ENCODE measurements around the gene PPY.

The PPY gene

DNA sequence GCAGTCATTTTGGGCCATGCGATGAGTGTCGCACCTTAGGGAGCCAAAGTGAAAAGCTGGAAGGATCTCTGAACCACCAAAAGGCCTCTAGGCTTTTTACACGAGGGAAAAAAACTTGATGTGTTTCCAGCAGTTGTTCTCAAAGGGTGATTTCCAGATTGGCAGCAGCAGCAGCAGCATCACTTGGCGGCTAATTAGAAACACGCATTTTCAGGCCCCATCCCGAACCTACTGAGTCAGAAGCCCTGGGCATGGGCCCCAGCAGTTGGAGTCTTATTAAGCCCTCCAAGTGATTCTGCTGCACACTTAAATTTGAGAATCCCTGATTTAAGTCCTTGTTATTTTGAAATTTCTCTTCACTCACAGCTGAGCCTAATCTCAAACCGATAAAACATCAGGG is 36.7 kb upstream of the PPY start:
- TF ChIP-seq TAF1 (IDR thresholded peaks at IDR 0.05; ENCODE audit: borderline replicate concordance, insufficient read depth, low read length) = no peak
- no peak for TF ChIP-seq POLR2AphosphoS5 (IDR thresholded peaks at IDR 0.05; ENCODE audit: low read depth, low read length)
- no peak for TF ChIP-seq FOXP2 (optimal IDR thresholded peaks at IDR 0.05; ENCODE audit: borderline replicate concordance, extremely low read depth, extremely low read length, insufficient read depth)
- TF ChIP-seq, protein P1, sequence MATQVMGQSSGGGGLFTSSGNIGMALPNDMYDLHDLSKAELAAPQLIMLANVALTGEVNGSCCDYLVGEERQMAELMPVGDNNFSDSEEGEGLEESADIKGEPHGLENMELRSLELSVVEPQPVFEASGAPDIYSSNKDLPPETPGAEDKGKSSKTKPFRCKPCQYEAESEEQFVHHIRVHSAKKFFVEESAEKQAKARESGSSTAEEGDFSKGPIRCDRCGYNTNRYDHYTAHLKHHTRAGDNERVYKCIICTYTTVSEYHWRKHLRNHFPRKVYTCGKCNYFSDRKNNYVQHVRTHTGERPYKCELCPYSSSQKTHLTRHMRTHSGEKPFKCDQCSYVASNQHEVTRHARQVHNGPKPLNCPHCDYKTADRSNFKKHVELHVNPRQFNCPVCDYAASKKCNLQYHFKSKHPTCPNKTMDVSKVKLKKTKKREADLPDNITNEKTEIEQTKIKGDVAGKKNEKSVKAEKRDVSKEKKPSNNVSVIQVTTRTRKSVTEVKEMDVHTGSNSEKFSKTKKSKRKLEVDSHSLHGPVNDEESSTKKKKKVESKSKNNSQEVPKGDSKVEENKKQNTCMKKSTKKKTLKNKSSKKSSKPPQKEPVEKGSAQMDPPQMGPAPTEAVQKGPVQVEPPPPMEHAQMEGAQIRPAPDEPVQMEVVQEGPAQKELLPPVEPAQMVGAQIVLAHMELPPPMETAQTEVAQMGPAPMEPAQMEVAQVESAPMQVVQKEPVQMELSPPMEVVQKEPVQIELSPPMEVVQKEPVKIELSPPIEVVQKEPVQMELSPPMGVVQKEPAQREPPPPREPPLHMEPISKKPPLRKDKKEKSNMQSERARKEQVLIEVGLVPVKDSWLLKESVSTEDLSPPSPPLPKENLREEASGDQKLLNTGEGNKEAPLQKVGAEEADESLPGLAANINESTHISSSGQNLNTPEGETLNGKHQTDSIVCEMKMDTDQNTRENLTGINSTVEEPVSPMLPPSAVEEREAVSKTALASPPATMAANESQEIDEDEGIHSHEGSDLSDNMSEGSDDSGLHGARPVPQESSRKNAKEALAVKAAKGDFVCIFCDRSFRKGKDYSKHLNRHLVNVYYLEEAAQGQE (IDR thresholded peaks at IDR 0.05; ENCODE audit: insufficient read depth in 1 of 2, low read depth in 2 of 2, low read length in 2 of 2) = no peak
- TF ChIP-seq SIN3A (IDR thresholded peaks at IDR 0.05; ENCODE audit: borderline replicate concordance, insufficient read depth, low read length) = no peak

DNA sequence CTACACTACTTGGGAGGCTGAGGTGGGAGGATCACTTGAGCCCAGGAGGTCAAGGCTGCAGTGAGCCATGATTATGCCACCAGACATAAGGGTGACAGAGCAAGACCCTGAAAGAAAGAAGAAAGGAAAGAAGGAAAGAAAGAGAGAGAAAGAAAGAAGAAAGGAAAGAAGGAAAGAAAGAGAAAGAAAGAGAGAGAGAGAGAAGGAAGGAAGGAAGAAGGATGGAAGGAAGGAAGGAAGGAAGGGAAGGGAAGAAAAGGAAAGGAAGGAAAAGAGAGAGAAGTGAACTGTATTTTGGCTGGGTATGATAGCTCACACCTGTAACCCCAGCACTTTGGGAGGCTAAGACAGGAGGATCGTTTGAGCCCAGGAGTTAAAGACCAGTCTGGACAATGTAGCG is 35.8 kb upstream of the PPY start:
- TF ChIP-seq POLR2AphosphoS5 (IDR thresholded peaks at IDR 0.05; ENCODE audit: low read depth, low read length) (no peak), FOXP2 (optimal IDR thresholded peaks at IDR 0.05; ENCODE audit: borderline replicate concordance, extremely low read depth, extremely low read length, insufficient read depth) (no peak), TAF1 (IDR thresholded peaks at IDR 0.05; ENCODE audit: borderline replicate concordance, insufficient read depth, low read length) (no peak), SIN3A (IDR thresholded peaks at IDR 0.05; ENCODE audit: borderline replicate concordance, insufficient read depth, low read length) (no peak)
- TF ChIP-seq, protein P1 (IDR thresholded peaks at IDR 0.05; ENCODE audit: insufficient read depth in 1 of 2, low read depth in 2 of 2, low read length in 2 of 2) = no peak

GRCh38 chr17:43976963-43977837 is 34.9 kb upstream of the PPY start:
- no peak for TF ChIP-seq TAF1 (IDR thresholded peaks at IDR 0.05; ENCODE audit: borderline replicate concordance, insufficient read depth, low read length)
- no peak for TF ChIP-seq FOXP2 (optimal IDR thresholded peaks at IDR 0.05; ENCODE audit: borderline replicate concordance, extremely low read depth, extremely low read length, insufficient read depth)
- no peak for TF ChIP-seq SIN3A (IDR thresholded peaks at IDR 0.05; ENCODE audit: borderline replicate concordance, insufficient read depth, low read length)
- TF ChIP-seq POLR2AphosphoS5 (IDR thresholded peaks at IDR 0.05; ENCODE audit: low read depth, low read length) = no peak
- TF ChIP-seq, protein P1 (IDR thresholded peaks at IDR 0.05; ENCODE audit: insufficient read depth in 1 of 2, low read depth in 2 of 2, low read length in 2 of 2) = no peak

GRCh38 chr17:43975898-43976297 is 33.6 kb upstream of the PPY start:
- TF ChIP-seq, protein P1 (IDR thresholded peaks at IDR 0.05; ENCODE audit: insufficient read depth in 1 of 2, low read depth in 2 of 2, low read length in 2 of 2) = no peak
- no peak for TF ChIP-seq POLR2AphosphoS5 (IDR thresholded peaks at IDR 0.05; ENCODE audit: low read depth, low read length)
- no peak for TF ChIP-seq TAF1 (IDR thresholded peaks at IDR 0.05; ENCODE audit: borderline replicate concordance, insufficient read depth, low read length)
- TF ChIP-seq SIN3A (IDR thresholded peaks at IDR 0.05; ENCODE audit: borderline replicate concordance, insufficient read depth, low read length) = no peak
- TF ChIP-seq FOXP2 (optimal IDR thresholded peaks at IDR 0.05; ENCODE audit: borderline replicate concordance, extremely low read depth, extremely low read length, insufficient read depth) = no peak
